Skin epidermis (tissue), 12 donors: ENCODE results near the gene RXFP1.
A peak's percentile ranks its signal among the peaks of the same experiment; 100 is the strongest.

Experiments used
- H3K27ac ChIP-seq, 21 experiments: fragments of 200-600 bp; sonication (generic) in 11 of 21; one replicate each; pipeline ENCODE4 v1.5.0; 2020; ENCODE audit warnings: mild to moderate bottlenecking in 3 of 21, inconsistent platforms in 2 of 21, moderate library complexity in 2 of 21
- H3K4me3 ChIP-seq, 7 experiments: fragments of 200-600 bp; sonication (generic) in 2 of 7; one replicate each; pipeline ENCODE4 v1.5.0; 2020; ENCODE audit warnings: inconsistent platforms in 2 of 7, mild to moderate bottlenecking in 2 of 7, moderate library complexity in 1 of 7

The RXFP1 gene

DNA sequence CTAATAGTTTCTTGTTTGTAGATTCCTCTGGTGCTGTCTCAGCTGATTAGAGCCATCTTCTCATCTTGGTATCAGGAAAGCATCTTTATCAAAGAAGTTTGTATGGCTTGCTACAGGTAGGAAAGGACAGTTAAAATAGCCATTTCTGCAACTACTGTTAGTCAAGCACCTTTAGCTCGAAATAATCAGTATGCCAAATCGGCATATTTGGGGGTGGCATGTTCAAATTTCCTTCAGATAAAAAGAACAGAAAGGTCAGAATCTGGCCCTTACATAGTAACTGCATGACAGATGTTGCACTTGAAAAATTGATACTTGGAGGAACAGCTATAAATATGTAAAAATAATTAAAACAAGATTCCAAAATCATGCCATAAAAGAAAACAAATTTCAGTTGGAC is 145.2 kb downstream of the RXFP1 start:
- Histone ChIP-seq H3K4me3 (no peak overlapping the region), H3K27ac (no peak overlapping the region)

DNA sequence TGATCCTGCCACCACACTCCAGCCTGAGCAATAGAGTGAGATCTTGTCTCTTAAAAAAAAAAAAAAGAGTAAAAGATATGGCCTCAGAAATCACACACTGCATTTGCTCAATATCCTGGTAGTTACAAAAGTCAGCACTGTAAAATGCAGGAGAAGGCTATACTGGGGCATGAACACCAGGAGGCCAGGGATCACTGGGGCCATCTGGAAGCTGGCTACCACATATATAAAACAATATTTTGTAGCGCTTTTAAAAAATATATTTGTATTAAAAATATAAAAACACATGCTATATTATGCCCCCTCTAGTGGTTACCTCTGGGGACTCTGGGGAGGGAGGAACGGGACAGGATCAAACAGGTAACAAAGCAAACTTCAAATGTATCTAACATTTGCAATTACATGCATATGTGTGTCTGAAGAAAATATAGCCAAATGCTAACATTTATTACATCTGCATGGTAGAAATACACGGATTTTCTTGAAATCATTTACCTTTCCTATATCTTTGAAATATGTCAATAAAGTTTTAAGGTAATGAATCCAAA is 146.0 kb downstream of the RXFP1 start:
- no peak overlapping the region for H3K27ac ChIP-seq
- no peak overlapping the region for H3K4me3 ChIP-seq

DNA sequence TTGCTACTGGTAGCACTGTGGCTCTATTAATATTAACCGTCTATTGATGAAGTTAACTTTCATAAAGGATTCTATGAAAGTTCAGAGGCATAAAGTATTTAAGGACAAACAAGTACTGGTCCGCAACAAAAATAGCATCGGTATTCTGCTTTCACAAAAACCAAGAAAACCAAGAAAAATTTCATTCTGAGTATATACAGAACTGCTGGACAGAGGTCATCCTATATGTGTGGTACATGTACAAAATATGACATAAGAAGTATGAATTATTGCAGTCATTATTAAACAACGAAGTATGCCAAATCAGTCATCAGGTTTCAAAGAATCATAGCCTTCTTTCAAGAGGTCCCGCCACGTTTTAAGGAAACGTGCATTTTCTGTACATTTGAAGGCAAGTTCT is 147.6 kb downstream of the RXFP1 start:
- H3K27ac ChIP-seq: no peak overlapping the region
- no peak overlapping the region for H3K4me3 ChIP-seq

DNA sequence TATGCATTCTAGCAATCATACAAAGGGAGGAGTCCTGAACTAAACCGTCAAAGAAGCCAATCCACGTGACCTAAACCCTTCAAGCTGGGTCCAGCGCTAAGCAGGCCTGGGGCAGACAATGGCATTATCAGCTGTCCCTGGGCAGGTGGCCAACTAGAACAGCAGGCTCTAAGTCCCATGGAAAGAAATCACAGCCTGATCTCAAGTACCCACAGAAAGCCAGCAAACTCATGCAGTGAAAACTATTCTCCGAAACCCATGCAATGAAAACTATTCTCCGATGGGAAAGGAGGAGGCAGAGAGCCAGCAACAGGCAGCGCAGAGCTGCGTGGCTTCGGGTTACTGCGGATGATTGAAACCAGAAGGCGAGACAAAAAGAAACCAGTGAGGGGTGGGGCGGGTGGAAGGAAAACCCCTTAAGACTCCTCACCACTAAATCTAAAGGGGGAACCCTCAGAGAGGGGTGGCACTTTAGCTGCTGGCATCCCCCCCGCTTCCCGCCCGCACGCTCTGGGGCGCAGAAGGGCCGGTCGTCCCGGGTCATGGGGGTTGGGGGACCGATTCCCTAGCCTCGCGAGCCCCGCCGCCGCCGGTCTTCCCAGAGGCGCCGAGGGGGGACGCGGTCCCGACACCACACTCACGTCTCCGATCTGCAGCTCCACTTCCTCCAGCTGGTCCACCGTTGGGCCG is 149.4 kb downstream of the RXFP1 start:
- peak overlapping the region; percentile 76 to 95 (median 88) for H3K4me3 ChIP-seq
- peak overlapping the region; percentile 3 to 96 (median 91) for H3K27ac ChIP-seq

DNA sequence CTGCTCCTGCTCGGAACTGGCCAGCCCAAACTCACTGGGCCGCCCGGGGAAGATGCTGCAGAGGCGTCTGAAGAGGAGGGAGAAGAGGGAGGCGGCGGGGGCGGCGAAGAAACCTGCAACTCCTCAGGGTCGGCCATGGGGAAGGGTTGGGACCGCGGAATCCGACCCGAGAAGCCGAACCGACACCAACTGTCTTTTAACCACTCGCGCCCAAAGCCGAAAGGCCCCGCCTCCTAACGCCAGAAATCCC is 149.9 kb downstream of the RXFP1 start, which contains the start of gene C4orf46:
Gene C4orf46 (minus strand): TSS at position 223 of the 250 bp plus-strand sequence. CDS start 86 bp downstream, at position 137.
- Histone ChIP-seq H3K27ac (peak within 1 kb of the TSS; percentile 31 to 96 (median 91)), H3K4me3 (peak within 1 kb of the TSS; percentile 76 to 95 (median 88))

DNA sequence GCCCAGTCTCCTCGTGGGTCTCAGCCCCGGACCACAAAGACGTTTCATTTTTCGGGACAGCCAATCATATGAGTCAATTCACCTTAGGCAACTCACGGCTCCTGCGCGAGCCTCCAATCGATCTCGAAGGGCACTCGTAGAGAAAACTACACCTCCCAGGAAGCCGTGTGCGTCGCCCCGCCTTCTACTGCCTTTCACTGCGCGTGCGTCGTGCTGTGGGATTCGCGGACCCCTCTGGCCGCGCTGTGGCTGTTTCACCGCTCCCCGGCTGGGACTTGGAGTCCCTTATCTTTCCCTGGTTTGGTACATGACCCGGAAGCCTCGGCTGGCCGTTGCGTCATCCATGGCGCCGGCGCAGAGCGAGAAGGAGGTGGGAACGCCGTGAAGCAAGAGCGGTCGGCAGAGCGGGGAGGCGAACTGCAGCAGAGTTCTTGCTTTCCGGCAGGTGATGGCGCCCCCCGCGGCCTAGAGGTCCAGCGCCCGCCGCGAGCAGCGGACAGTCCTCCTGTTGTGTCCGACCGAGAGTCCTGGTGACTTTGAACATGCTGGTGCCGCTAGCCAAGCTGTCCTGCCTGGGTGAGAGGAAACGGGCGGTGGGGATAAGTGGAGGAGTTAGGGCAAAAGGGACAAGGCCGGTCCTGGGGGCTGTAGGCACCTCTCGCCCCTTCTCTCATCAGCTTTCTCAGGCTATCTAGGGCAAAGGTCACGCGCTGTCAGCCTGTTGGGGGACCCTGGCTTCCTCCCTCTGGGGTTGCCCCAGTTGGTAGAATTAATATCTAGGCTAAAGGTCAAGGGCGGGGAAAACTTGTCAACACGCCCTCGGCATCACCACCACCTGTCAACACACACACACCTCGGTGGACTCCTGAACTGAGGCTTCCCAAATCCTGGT is 150.5 kb downstream of the RXFP1 start, which contains the start of gene ETFDH:
Gene ETFDH (plus strand): TSS at position 382 of the 892 bp plus-strand sequence. CDS start 161 bp downstream, at position 543.
- H3K4me3 ChIP-seq: peak within 1 kb of the TSS; percentile 76 to 95 (median 88)
- H3K27ac ChIP-seq: peak within 1 kb of the TSS; percentile 31 to 96 (median 91)

DNA sequence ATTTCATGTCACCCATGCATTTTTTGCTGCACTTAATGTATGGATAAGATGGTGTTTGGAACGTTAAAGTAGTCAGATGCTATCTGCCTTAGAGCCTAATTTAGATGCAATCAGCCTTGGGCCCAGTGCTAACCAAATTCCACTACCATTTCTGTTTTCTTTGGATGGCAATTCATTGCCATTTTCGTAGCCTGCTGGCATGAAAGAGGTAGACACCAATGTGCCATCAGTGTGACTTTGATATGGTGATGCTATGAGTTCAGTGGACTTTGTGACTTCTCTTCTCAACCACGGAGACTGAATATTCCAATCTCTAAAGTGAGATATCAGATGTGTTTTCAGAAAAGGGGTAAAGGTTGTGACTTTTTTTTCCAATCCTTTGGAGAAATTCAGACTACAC is 152.0 kb downstream of the RXFP1 start:
- H3K27ac ChIP-seq: no peak overlapping the region
- H3K4me3 ChIP-seq: no peak overlapping the region

DNA sequence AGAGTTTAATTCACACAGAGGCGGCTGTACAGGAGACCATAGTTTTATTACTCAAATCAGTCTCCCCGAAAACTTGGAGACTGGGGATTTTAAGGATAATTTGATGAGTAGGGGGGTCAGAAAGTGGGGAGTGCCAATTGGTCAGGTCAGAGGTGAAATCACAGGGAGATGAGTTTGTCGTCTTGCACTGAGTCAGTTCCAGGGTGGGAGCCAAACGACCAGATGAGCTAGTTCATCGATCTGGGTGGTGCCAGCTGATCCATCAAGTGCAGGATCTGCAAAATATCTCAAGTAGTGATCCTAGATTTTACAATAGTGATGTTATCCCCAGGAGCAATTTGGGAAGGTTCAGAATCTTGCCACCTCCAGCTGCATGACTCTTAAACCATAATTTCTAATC is 154.4 kb downstream of the RXFP1 start:
- Histone ChIP-seq H3K27ac (no peak overlapping the region), H3K4me3 (no peak overlapping the region)

DNA sequence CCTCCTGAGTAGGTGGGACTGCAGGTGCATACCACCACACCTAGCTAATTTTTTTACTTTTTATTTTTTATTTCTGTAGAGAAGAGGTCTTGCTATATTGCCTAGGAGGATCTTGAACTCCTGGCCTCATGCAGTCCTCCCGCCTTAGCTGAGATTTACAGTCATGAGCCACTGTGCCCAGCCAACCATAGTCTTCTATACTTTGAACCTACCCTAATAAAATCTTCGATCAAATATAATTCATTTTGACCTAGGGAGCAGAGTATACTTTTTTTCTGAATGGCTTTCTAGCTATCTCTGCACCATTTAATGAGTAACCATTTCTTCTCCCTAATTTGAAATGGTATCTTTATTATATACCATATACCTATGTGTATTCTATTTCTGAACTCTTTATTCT is 157.1 kb downstream of the RXFP1 start:
- Histone ChIP-seq H3K27ac (no peak overlapping the region), H3K4me3 (no peak overlapping the region)

DNA sequence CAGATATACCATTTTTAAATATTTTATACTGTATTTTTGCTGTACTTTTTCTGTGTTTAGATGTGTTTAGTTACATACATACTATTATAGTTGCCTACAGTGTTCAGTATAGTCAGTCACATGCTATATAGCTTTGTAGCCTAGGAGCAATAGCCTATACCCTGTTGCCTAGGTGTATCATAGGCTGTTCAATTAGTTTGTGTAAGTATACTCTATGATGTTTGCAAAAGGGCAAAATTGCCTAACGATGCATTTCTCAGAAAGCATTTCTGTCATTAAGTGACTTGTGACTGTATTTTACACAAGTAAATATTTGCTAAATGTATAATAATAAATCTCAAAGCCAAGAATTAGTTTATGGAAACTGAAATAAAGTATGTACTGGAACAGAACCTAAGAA is 159.9 kb downstream of the RXFP1 start:
- H3K27ac ChIP-seq: no peak overlapping the region
- H3K4me3 ChIP-seq: no peak overlapping the region

DNA sequence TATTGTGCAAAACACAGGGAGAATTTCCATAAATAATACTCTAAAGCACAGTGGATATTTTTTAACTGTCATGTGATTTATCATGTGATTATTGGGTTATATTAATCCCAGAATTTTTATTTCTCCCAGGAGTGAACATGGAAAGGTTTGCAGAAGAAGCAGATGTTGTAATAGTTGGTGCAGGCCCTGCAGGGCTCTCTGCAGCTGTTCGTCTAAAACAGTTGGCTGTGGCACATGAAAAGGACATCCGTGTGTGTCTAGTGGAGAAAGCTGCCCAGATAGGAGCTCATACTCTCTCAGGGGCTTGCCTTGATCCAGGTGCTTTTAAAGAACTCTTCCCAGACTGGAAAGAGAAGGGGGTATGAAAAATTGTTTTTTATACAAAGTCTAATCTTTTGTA is 160.4 kb downstream of the RXFP1 start:
- H3K4me3 ChIP-seq: no peak overlapping the region
- no peak overlapping the region for H3K27ac ChIP-seq

DNA sequence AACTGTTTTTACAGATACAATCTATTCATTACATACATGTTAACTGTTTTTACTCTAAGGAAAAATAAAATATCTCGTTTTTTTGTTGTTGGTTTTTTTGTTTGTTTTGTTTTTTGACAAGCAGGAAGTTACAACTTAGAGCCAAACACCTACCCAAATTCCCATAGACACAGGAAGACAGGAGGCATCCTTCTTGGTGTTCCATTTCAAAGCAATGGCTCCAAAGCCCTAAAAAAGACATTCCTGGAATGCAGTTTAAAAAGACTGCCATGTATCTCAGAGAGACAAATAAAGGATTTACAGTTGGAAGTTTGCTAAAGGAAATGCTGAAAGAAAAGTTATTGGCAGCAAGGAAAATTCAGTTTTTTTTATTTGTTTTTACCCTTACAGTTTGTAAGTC is 167.1 kb downstream of the RXFP1 start:
- Histone ChIP-seq H3K4me3 (no peak overlapping the region), H3K27ac (no peak overlapping the region)
